ENCODE measurements around the gene ARCN1.

DNA sequence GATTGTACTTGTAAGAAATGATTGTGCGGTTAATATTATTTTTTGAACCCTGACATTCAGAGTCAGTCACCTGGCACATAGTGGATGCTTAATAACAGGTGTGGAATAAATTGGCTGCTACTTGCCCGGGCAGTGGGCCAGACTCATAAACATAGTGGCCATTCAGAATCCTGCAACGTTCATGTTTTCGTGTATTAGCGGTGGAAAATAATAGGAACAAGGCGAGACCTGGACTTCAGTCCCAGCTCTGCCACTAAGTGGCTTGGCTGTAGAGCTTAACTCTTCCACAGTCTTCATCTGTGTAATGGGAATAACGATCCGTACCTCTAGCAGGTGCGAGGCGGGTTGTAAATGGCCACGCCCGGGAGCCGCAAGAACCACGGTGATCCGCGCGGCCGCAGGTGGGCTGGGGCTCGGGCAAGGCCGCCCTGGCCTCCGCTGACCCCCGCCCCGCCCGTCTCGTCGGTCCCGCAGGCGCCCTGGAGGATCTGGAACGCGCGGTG is 42.0 kb upstream of the ARCN1 start:
- TF ChIP-seq, protein P1, sequence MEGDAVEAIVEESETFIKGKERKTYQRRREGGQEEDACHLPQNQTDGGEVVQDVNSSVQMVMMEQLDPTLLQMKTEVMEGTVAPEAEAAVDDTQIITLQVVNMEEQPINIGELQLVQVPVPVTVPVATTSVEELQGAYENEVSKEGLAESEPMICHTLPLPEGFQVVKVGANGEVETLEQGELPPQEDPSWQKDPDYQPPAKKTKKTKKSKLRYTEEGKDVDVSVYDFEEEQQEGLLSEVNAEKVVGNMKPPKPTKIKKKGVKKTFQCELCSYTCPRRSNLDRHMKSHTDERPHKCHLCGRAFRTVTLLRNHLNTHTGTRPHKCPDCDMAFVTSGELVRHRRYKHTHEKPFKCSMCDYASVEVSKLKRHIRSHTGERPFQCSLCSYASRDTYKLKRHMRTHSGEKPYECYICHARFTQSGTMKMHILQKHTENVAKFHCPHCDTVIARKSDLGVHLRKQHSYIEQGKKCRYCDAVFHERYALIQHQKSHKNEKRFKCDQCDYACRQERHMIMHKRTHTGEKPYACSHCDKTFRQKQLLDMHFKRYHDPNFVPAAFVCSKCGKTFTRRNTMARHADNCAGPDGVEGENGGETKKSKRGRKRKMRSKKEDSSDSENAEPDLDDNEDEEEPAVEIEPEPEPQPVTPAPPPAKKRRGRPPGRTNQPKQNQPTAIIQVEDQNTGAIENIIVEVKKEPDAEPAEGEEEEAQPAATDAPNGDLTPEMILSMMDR (IDR thresholded peaks at IDR 0.05; ENCODE audit: insufficient read depth, low read length) = no peak
- TF ChIP-seq, protein P2, sequence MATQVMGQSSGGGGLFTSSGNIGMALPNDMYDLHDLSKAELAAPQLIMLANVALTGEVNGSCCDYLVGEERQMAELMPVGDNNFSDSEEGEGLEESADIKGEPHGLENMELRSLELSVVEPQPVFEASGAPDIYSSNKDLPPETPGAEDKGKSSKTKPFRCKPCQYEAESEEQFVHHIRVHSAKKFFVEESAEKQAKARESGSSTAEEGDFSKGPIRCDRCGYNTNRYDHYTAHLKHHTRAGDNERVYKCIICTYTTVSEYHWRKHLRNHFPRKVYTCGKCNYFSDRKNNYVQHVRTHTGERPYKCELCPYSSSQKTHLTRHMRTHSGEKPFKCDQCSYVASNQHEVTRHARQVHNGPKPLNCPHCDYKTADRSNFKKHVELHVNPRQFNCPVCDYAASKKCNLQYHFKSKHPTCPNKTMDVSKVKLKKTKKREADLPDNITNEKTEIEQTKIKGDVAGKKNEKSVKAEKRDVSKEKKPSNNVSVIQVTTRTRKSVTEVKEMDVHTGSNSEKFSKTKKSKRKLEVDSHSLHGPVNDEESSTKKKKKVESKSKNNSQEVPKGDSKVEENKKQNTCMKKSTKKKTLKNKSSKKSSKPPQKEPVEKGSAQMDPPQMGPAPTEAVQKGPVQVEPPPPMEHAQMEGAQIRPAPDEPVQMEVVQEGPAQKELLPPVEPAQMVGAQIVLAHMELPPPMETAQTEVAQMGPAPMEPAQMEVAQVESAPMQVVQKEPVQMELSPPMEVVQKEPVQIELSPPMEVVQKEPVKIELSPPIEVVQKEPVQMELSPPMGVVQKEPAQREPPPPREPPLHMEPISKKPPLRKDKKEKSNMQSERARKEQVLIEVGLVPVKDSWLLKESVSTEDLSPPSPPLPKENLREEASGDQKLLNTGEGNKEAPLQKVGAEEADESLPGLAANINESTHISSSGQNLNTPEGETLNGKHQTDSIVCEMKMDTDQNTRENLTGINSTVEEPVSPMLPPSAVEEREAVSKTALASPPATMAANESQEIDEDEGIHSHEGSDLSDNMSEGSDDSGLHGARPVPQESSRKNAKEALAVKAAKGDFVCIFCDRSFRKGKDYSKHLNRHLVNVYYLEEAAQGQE (IDR thresholded peaks at IDR 0.05; ENCODE audit: insufficient replicate concordance, low read depth) = no peak

Data from HL-60 (cell line).